IPS-15b (cell line): Measurements from ENCODE around the gene NRTN.

Experiments used
- H3K27me3 ChIP-seq: one replicate; pipeline ENCODE4 v1.6.1; 2013; ENCODE audit warnings: low read length; ENCODE audit not compliant: control insufficient read depth, insufficient read depth
- H3K36me3 ChIP-seq: one replicate; pipeline ENCODE4 v1.6.1; 2013; ENCODE audit warnings: low read length; ENCODE audit not compliant: control insufficient read depth, insufficient read depth
- H3K4me1 ChIP-seq: one replicate; pipeline ENCODE4 v1.6.1; 2013; ENCODE audit warnings: mild to moderate bottlenecking, low read length; ENCODE audit not compliant: control insufficient read depth, insufficient read depth
- H3K4me3 ChIP-seq: one replicate; pipeline ENCODE4 v1.5.1; 2013; ENCODE audit warnings: low read depth, low read length
- H3K9ac ChIP-seq: one replicate; pipeline ENCODE4 v1.6.1; 2013; ENCODE audit warnings: low read depth, mild to moderate bottlenecking, low read length
- H3K9me3 ChIP-seq: one replicate; pipeline ENCODE4 v1.6.1; 2013; ENCODE audit warnings: mild to moderate bottlenecking, low read length; ENCODE audit not compliant: control insufficient read depth, insufficient read depth

Gene NRTN

DNA sequence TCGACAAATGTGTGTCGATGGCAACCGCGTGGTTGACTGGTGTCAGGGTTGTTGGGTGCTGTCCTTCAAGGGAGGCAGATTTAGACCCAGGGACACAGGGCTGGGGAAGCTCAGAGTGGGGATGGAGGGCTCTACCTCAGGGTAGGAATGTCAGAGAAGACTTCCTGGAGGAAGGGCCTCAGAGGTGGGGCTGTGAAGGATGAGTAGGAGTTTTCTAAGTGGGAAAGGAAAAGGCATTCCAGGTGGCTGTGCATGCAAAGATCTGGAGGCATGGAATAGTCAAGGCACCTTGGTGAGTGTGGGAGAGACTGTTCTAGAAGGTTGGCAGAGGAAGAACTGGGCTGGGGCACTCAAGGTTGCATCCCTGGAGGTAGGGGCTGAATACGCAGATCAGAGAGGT is 2.0 kb downstream of the NRTN start:
- Histone ChIP-seq H3K27me3 (peaks cover 13% of the 10 kb centered on the region), H3K9ac (no peak overlapping the region), H3K36me3 (no peaks in the 10 kb centered on the region), H3K4me1 (peaks cover 2% of the 10 kb centered on the region), H3K9me3 (no peaks in the 10 kb centered on the region), H3K4me3 (no peak overlapping the region)

DNA sequence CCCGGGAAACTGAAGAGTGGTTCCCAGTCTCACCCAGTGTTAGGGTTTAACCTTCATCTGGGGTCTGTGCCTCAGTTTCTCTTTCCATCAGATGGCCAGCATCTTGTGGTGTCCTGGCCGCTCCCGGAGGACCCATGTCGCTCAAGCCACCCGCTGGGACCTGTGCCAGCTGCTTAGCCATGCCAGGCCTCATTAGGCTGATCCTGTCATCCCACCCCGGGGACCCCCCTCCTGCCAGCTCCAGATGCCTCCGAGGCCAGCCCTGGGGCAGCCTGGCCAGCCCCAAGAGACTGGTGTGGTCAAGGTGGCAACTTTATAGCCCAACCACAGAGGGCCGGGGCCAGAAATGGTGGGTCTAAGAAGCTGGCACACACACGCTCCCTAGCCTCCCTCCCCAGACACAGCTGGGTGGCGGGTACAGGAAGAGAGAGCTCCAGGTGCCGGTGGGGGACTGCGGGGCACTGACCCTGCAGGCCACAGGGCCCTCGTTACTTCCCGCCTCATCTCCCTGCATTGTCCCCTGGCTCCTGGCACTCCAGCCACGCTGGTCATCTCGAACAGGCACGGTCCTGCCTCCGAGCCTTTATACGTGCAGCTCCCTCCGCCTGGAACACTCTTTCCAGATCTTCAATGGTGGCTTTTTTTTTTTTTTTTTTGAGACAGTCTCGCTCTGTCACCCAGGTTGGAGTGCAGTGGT is 3.4 kb downstream of the NRTN start:
- H3K36me3 ChIP-seq, result no peaks in the 10 kb centered on the region
- no peaks in the 10 kb centered on the region for H3K9me3 ChIP-seq

DNA sequence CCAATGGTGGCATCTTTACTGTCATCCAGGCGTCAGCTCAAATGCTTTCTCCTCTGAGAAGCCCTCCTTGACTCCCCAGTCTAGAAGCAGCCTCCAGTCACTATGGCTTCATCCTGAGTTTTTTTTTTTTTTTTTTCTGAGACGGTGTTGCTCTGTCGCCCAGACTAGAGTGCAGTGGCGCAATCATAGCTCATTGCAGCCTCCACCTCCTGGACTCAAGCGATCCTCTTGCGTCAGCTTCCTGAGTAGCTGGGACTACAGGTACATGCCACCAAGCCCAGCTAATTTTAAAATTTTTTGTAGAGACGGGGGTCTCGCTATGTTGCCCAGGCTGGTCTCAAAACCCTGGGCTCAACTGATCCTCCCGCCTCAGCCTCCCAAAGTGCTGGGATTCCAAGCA is 4.2 kb downstream of the NRTN start:
- H3K4me3 ChIP-seq, result no peak overlapping the region
- H3K27me3 ChIP-seq, result peaks cover 2% of the 10 kb centered on the region
- no peak overlapping the region for H3K9ac ChIP-seq
- no peaks in the 10 kb centered on the region for H3K4me1 ChIP-seq
- no peaks in the 10 kb centered on the region for H3K36me3 ChIP-seq
- no peaks in the 10 kb centered on the region for H3K9me3 ChIP-seq

More for the DNA sequence above, 3.4 kb downstream of the NRTN start:
- peaks cover 7% of the 10 kb centered on the region for H3K27me3 ChIP-seq
- peaks cover 2% of the 10 kb centered on the region for H3K4me1 ChIP-seq
- no peak overlapping the region for H3K9ac ChIP-seq
- H3K4me3 ChIP-seq, result no peak overlapping the region

DNA sequence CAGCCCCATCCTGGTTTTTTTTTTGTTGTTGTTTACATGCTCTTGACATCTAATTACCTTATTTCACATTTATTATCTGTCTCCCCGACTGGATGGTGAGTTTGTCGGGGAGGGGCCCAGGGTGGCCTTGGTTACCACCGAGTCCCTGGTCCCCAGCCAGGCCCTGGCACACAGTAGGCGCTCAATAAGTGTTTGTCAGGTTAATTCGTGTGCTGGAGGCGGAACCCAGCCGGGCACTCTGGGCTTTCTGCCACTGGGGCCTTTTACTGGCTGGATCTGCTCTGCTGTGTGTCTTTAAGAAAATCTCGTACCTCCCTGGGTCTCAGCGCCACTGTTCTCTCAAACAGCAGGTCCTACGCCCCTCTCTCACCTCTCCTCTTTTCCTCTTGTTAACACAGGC is 4.6 kb downstream of the NRTN start:
- Histone ChIP-seq H3K4me3 (no peak overlapping the region), H3K4me1 (no peaks in the 10 kb centered on the region), H3K9ac (no peak overlapping the region), H3K9me3 (no peaks in the 10 kb centered on the region), H3K27me3 (peaks cover 2% of the 10 kb centered on the region), H3K36me3 (no peaks in the 10 kb centered on the region)

DNA sequence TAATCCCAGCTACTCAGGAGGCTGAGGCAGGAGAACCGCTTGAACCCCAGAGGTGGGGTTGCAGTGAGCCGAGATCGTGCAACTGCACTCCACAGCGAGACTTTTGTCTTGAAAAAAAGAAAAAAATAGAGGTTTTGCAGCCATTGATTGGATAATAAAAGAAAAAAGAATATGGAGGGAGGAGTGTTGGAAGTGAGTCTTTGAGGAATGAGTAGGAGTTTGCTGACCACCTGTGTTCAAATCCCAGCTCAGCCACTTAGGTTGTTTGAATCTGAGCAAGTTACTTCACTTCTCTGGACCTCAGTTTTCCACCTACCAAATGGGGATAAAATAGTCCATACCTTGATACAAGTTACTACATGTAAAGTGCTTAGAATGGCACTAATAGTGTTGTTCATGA is 6.2 kb downstream of the NRTN start:
- H3K36me3 ChIP-seq, result no peaks in the 10 kb centered on the region
- no peaks in the 10 kb centered on the region for H3K4me1 ChIP-seq
- H3K27me3 ChIP-seq, result peaks cover 2% of the 10 kb centered on the region
- no peaks in the 10 kb centered on the region for H3K9me3 ChIP-seq
- no peak overlapping the region for H3K9ac ChIP-seq
- no peak overlapping the region for H3K4me3 ChIP-seq

DNA sequence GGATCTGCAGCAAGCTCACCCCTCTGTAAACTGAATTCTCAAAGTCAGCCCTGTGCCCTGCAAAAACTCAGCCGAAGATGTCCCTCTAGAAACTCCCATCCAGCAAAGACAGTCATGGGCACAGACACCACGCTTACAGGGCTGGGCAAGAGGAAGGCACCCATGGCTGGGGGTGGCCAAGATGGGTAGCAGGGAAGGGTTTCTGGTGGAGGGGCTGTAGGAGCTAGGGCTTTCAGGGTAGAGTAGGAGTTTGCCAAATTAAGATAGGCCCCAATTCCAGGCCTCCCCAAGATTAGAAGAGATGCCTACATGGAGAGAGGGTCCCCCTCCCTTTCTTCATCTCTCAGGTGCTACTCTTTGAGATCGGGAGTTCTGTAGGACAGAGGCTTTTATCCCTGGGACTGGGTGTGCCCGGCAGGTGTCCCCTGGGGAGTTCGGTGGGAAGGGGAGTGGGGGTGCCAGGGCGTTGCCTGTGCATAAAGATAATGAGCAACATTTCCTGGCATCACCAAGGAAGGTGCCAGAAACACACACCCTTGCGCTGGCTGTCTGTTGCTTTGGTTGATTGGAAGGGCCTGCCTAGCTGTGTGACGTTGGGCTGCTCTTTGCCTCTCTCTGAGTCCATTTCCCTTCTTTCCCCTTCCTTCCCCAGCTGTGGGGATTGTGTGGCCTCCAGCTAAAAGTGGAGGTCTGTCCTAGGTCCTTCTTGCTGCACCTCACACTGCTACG is 9.4 kb downstream of the NRTN start:
- no peak overlapping the region for H3K9ac ChIP-seq

DNA sequence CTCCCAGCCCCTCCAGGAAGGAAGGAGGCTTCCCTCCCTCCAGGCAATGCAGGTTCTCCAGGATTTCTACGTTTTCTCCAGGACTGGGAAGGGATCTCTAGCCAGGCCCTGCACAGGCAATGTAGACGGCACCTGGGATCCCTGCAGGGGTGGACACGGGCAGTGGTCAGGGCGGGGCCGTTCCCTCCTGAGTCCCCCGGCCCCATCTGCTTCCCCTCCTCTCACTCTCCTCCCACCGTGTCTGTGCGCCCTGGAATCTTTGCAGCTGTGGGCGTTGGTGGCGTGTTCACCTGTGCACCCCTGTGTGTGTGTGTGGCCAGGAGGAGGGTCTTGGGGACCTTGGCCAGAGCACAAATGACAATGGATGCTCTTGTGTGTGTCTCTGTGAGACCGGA is 10.0 kb downstream of the NRTN start:
- H3K36me3 ChIP-seq, result no peaks in the 10 kb centered on the region
- no peak overlapping the region for H3K4me3 ChIP-seq
- no peak overlapping the region for H3K9ac ChIP-seq
- H3K9me3 ChIP-seq, result no peaks in the 10 kb centered on the region
- no peaks in the 10 kb centered on the region for H3K4me1 ChIP-seq
- H3K27me3 ChIP-seq, result no peaks in the 10 kb centered on the region

More for the DNA sequence above, 9.4 kb downstream of the NRTN start:
- Histone ChIP-seq H3K27me3 (no peaks in the 10 kb centered on the region), H3K9me3 (no peaks in the 10 kb centered on the region), H3K4me3 (no peak overlapping the region), H3K4me1 (no peaks in the 10 kb centered on the region), H3K36me3 (no peaks in the 10 kb centered on the region)

DNA sequence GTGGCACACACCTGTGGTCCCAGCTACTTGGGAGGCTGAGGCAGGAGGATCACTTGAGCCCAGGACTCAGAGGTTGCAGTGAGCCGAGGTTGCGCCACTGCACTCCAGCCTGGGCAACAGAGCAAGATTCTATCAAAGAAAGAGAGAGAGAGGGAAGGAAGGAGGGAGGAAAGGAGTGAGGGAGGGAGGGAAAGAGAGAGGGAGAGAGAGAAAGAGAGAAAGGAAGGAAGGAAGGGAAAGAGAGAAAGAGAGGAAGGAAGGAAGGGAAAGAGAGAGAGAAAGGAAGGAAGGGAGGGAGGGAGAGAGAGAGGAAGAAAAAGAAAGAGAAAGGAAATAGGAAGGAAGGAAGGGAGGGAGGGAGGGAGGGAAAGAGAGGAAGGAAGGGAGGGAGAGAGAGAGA is 12.4 kb downstream of the NRTN start:
- H3K27me3 ChIP-seq, result no peaks in the 10 kb centered on the region
- H3K4me3 ChIP-seq, result no peak overlapping the region
- no peaks in the 10 kb centered on the region for H3K36me3 ChIP-seq
- H3K9me3 ChIP-seq, result no peaks in the 10 kb centered on the region
- no peak overlapping the region for H3K9ac ChIP-seq
- no peaks in the 10 kb centered on the region for H3K4me1 ChIP-seq

DNA sequence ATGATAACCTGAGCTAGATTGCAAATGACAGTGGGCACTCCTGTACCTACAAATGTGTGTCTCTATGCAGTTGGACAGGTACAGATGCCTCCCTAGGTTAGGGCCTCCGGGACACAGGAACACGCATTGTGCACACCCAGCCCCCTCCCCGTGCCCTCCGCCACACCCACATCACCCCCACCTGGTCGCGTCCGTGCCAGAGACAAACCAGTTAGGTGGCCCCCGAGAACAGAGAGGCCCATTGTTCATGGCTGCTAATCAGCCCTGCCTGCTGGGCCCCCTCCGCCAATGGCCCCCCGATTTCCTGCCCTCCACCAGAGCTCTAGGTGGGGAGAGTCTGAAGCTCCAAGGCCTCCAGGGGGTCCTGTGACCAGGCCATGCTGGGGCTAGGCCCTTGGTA is 13.7 kb downstream of the NRTN start:
- no peaks in the 10 kb centered on the region for H3K36me3 ChIP-seq
- no peak overlapping the region for H3K4me3 ChIP-seq
- H3K27me3 ChIP-seq, result no peaks in the 10 kb centered on the region
- H3K9me3 ChIP-seq, result no peaks in the 10 kb centered on the region
- H3K9ac ChIP-seq, result no peak overlapping the region
- H3K4me1 ChIP-seq, result no peaks in the 10 kb centered on the region

DNA sequence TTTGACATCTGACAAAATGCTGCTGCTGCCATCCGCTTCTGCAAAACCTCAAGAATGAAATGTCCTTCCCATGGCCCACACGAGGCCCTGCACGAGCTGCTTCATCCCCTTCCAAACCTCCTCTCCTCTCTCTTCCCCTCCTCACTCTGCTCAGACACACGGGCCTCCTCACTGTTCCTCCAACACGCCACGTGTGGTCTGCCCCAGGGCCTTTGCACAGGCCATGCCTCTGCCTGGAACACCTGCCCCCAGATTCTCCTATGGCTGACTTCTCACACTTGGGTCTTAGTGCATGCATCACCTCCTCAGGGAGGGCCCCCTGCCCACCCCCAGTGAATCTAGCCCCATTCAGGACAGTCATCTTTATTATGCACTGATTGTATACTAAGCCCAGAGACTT is 15.9 kb downstream of the NRTN start:
- H3K4me3 ChIP-seq, result no peak overlapping the region
- no peak overlapping the region for H3K9ac ChIP-seq
- no peaks in the 10 kb centered on the region for H3K36me3 ChIP-seq
- H3K9me3 ChIP-seq, result no peaks in the 10 kb centered on the region
- no peaks in the 10 kb centered on the region for H3K27me3 ChIP-seq
- H3K4me1 ChIP-seq, result no peaks in the 10 kb centered on the region

DNA sequence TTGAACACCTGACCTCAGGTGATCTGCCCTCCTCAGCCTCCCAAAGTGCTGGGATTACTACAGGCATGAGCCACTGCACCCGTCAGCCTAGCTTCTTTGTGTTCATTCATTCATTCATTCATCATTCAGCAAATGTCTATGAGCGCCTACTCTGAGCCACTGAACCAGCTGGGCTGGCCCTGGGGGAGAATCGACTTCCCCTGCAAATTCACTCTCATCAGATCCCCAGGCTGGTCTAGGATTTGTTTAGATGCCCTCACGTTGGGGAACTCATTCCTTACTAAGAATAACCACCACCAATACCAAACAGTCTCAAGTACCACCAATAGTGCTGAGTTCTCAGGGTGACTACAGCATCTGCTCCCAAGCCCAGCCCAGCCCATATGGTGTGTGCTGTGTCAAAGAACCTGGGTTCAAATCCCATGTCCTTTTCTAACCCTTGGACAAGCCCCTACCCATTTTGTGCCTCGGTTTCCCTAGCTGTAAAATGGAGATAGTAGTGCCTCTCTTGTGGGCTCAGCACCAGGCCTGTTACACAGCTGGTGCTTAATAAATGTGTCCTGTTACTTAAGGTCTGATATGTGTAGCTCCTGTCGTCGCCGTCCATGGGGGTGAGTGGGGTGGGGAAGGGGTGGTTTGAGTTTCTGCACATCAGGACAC is 16.8 kb downstream of the NRTN start:
- Histone ChIP-seq H3K9me3 (no peaks in the 10 kb centered on the region), H3K36me3 (no peaks in the 10 kb centered on the region), H3K27me3 (no peaks in the 10 kb centered on the region), H3K9ac (no peak overlapping the region), H3K4me3 (no peak overlapping the region), H3K4me1 (no peaks in the 10 kb centered on the region)
